ENCODE data around the gene HCFC2. TPM values are rescaled to one million over a fixed set of nuclear protein-coding genes. Genes with fewer than 3 reads are reported as not detected.

The HCFC2 gene
- total RNA-seq, 4 donors from 2014 or later = 11.2 to 32.5 (median 15.9) TPM

DNA sequence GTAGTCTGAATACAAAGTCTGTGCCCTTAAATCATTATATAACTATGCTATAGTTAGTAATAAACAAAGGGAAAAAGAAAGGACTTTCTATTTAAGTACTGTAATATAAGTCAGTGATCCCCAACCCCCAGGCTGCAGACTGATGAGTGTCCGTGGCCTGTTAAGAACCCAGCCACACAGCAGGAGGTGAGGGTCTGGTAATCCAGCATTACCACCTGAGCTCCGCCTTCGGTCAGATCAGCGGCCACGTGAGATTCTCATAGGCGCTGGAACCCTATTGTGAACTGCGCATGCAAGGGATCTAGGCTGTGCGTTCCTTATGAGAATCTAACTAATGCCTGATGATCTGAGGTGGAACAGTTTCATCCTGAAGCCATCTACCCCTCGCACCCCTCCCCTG lies 58.0 kb downstream of the HCFC2 start:
- DNase-seq (ENCODE audit: low spot score) (no peak), ATAC-seq (ENCODE audit: low FRiP score) (no peak)
- TF ChIP-seq, protein P1, sequence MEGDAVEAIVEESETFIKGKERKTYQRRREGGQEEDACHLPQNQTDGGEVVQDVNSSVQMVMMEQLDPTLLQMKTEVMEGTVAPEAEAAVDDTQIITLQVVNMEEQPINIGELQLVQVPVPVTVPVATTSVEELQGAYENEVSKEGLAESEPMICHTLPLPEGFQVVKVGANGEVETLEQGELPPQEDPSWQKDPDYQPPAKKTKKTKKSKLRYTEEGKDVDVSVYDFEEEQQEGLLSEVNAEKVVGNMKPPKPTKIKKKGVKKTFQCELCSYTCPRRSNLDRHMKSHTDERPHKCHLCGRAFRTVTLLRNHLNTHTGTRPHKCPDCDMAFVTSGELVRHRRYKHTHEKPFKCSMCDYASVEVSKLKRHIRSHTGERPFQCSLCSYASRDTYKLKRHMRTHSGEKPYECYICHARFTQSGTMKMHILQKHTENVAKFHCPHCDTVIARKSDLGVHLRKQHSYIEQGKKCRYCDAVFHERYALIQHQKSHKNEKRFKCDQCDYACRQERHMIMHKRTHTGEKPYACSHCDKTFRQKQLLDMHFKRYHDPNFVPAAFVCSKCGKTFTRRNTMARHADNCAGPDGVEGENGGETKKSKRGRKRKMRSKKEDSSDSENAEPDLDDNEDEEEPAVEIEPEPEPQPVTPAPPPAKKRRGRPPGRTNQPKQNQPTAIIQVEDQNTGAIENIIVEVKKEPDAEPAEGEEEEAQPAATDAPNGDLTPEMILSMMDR (IDR thresholded peaks at IDR 0.05) = no peak

DNA sequence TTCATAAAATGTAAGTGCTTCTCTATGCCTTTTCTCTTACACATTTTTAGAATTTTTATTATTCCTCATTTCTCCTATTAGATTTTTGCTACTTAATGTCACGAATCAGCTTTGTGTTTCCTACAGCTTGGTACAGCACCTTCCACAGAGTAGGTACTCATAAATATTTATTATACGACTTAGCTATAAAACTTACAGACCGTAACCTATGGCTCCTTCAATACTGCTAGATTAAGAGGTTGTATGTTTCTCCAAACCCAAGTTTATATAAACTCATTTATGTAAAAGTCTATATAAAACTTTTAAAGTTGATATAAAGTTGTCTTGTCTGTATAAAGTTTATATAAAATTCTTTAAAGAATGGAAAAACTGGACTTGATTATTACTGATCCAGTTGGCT lies 62.2 kb downstream of the HCFC2 start:
- no peak for DNase-seq (ENCODE audit: low spot score)
- TF ChIP-seq, protein P1 (IDR thresholded peaks at IDR 0.05) = no peak
- no peak for ATAC-seq (ENCODE audit: low FRiP score)

DNA sequence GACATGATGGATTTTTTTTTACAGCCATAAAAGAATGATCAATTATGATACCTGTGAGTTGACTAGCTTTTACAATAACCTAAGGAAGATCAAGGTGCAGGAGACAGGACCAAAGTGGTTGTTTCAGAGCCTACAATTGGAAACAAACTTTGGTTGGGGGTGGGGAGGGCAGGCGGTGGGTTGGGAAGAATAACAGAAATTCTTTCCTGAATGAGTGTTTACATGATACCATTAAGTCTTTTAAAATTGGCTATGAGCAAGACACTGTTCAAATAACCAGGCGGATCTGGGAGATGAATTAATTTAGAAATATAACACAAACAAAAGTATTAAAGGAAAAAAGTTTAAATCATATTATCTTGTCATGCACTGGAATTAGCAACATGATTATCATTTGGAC lies 66.4 kb downstream of the HCFC2 start:
- ATAC-seq (ENCODE audit: low FRiP score) (peak; percentile 24), DNase-seq (ENCODE audit: low spot score) (no peak)
- TF ChIP-seq, protein P1 (IDR thresholded peaks at IDR 0.05) = no peak

DNA sequence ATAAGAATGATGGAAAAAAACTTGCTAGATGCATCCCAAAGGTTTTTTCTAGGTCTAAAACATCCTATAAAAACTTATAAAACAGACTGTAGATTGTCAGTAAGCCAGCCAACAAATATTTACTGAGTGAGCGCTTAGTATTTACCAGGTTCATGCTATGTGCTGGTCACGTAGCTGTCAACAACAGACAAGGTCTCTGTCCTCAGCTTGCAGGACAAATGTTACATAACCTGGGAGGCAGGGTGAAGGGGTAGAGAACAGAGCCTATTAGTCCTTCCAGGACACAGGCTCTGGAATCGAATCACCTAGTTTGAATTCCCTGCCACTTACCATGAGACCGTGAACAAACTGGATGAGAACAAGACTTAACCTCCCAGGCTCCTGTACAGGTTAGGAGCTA lies 67.3 kb downstream of the HCFC2 start:
- DNase-seq (ENCODE audit: low spot score) (no peak), ATAC-seq (ENCODE audit: low FRiP score) (no peak)
- TF ChIP-seq, protein P1 (IDR thresholded peaks at IDR 0.05) = no peak

DNA sequence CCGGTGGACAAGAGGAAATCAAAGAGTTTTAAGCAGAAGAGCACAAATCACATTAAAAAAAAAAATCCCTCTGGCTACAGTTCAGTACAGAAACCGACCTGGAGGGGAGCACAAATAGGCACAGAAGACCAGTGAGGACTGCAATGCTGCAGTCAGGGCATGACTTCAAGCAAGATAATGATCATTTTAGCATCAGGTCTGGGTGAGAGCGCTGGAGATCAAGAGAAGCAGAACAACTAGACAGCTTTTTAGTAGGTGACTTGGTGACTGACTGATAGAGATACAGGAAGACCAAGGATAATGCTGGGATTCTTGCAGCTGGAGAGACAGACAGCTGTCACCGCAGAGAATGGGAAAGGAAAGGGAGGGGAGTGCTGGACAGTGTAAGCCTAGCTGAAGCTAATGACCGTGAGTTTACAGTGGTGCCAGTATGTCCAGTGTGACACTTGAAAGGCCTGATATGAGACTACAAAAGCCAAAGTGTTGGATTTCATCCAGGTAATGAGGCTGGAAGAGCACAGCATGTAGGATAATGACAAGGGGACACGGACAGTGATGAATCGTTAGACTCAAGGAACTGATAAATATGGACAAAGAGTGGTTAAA lies 68.1 kb downstream of the HCFC2 start:
- ATAC-seq (ENCODE audit: low FRiP score) (no peak), DNase-seq (ENCODE audit: low spot score) (no peak)
- TF ChIP-seq, protein P1 (IDR thresholded peaks at IDR 0.05) = no peak

DNA sequence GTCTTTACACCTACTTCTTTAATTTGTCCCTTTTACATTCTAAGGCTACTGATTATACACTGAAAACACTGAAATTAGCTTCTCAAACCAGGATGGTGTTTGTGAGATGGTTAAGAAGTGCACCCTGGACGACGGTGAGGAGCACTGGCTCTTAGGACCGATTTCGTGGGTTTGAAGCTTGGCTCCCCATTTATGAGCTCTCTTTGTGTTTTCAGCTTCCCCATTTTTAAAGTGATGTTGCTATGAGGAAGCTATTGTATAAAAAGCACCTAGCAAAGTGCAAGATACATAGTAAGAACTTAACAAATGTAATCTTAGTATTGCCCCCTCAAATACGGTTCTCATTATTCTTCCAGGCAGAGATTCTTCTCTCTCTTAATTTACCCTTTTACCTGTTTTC lies 69.0 kb downstream of the HCFC2 start:
- ATAC-seq (ENCODE audit: low FRiP score) = no peak
- DNase-seq (ENCODE audit: low spot score) = no peak
- TF ChIP-seq, protein P1 (IDR thresholded peaks at IDR 0.05) = no peak

DNA sequence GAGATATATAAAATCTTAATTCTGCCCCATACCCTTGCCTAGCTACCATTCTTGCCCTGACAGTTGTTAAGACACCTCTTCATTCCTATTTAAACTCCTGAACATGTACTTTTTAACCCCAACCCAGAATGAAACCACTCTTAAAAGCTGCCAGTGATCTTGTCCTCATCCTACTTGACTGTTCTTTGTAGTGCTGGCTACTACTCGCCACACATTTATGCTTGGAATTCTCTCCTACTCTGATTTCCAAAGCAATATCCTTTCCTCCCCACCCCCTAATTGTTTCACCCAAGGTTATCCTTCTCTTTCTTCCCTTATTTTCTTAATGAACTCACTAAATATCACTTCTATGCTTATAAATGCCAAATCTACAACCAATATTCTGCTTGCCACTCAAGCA lies 69.5 kb downstream of the HCFC2 start:
- no peak for DNase-seq (ENCODE audit: low spot score)
- TF ChIP-seq, protein P1 (IDR thresholded peaks at IDR 0.05) = no peak
- no peak for ATAC-seq (ENCODE audit: low FRiP score)
